ENCODE results near the gene PXDC1.

GRCh38 chr6:3727593-3728108 lies 23.9 kb downstream of the PXDC1 start:
- TF ChIP-seq CTCF (conservative IDR thresholded peaks at IDR 0.05; ENCODE audit: low read depth in 2 of 2) = no peak
- no peak for TF ChIP-seq NANOG (IDR thresholded peaks at IDR 0.05; ENCODE audit: borderline replicate concordance)
- no peak for TF ChIP-seq REST (IDR thresholded peaks at IDR 0.05; ENCODE audit: unreplicated experiment)
- TF ChIP-seq ZNF331 (CRISPR knock-in tag; IDR thresholded peaks at IDR 0.05; ENCODE audit: low read depth) = no peak
